ENCODE results near the gene NCOA3. TPM values are rescaled to one million over a fixed set of nuclear protein-coding genes. Genes with fewer than 3 reads are reported as not detected.
"Not testable (repeated sequence)": the region's sequence is repeated elsewhere in the genome, so short reads cannot be mapped to it uniquely, and the experiment has no call there.

NCOA3 gene
- total and polyA plus RNA-seq, 2 experiments from 2014 or later = 6.7 to 16.2 TPM

GRCh38 chr20:47461120-47461685 lies 40.5 kb upstream of the NCOA3 start:
- no peak for TF ChIP-seq CTCF (IDR thresholded peaks at IDR 0.05; ENCODE audit: low read depth, low read length)
- no peaks in the 10 kb centered on the region for H3K4me1 ChIP-seq (ENCODE audit: low read depth)
- no peak for DNase-seq (ENCODE audit: low read depth in 1 of 2, low spot score in 1 of 2)
- H3K9me3 ChIP-seq (ENCODE audit: low read depth) = no peaks in the 10 kb centered on the region
- no peak overlapping the region for H3K4me3 ChIP-seq
- no peak overlapping the region for H3K27ac ChIP-seq
- H3K36me3 ChIP-seq = no peaks in the 10 kb centered on the region
- no peaks in the 10 kb centered on the region for H3K27me3 ChIP-seq

DNA sequence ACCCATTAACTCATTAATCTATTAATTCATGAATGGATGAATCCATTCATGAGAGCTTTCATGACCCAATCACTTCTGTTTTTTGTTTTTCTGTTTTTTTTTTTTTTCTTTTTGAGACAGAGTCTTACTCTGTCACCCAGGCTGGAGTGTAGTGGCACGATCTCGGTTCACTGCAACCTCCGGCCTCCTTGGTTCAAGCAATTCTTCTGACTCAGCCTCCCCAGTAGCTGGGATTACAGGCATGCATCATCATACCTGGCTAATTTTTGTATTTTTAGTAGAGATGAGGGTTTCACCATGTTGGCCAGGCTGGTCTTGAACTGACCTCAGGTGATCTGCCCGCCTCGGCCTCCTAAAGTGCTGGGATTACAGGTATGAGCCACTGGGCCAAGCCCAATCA lies 39.8 kb upstream of the NCOA3 start:
- not testable (repeated sequence) for H3K36me3 ChIP-seq; H3K27me3 ChIP-seq; H3K4me3 ChIP-seq; H3K4me1 ChIP-seq (ENCODE audit: low read depth); H3K27ac ChIP-seq; H3K9me3 ChIP-seq (ENCODE audit: low read depth); DNase-seq (ENCODE audit: low read depth in 1 of 2, low spot score in 1 of 2)

DNA sequence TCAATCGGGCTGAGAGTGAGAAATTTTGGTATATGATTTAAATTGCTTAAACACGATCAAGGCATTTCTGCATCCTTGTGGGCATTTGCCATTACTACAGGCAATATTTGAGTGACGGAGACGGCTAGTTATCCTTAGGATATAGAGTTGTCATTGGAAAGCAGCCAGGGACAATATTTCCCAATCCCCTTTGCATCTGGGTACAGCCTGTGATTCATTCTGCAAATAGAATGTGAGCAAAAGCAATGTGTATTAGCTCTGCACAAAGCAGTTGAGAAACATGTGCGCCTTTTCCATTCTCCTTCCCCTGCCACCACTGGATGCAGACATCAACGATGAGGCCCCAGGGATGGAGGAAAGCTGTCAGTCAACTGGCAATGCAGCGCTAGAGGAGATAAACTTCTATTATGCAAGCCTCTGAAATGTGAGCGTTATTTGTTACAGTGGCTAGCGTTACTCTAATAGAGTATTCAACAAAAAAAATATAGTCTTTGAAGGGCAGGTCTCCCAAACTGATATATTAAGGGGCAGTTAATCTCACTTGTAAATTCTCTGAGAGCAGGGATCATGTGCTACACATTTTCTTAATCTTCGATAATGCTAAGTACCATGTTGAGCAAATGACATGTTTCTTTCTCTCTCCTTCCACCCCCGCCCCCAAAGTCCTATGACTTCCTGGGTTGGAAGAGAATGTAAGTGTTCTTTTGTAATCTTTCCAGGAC lies 37.1 kb upstream of the NCOA3 start:
- no peaks in the 10 kb centered on the region for H3K4me1 ChIP-seq (ENCODE audit: low read depth)
- peak; percentile 44 for TF ChIP-seq CTCF (IDR thresholded peaks at IDR 0.05; ENCODE audit: low read depth, low read length)
- H3K4me3 ChIP-seq = no peak overlapping the region
- no peaks in the 10 kb centered on the region for H3K36me3 ChIP-seq
- H3K9me3 ChIP-seq (ENCODE audit: low read depth) = no peaks in the 10 kb centered on the region
- no peak overlapping the region for H3K27ac ChIP-seq
- H3K27me3 ChIP-seq = no peaks in the 10 kb centered on the region
- peak in 1 of 2 donors; percentile 99 for DNase-seq (ENCODE audit: low read depth in 1 of 2, low spot score in 1 of 2)

DNA sequence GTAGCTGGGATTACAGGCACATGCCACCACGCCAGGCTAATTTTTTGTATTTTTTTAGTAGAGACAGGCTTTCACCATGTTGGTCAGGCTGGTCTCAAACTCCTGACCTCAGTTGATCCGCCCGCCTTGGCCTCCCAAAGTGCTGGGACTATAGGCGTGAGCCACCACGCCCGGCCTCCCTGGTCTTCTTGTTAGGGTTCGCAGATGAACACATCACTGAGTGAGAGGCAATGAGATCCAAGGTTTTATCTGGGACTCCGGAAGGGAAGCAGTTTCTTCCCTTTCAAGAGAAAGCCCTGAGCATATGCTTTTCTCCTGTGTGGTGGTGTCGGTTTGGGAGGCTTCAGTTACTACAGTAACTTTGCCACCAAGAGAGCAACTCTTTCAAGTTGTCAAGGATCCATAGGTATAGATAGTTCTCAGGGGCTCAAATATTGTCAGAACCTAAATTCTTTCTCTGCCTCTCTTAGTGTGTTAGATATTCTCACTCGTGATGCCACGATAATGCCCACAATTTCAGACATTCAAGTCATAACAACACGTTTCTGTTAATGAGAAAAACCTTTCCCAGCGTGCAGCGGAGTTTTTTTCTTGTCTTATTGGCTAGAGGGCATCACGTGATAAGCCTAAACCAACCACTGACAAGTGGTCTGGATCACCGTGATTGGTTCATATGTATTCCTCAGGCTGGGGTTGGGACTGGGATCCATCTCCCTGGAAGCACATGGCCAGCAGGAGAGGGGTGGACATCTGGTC lies 36.2 kb upstream of the NCOA3 start:
- Histone ChIP-seq H3K4me3 (no peak overlapping the region), H3K4me1 (ENCODE audit: low read depth) (no peaks in the 10 kb centered on the region), H3K36me3 (no peaks in the 10 kb centered on the region), H3K9me3 (ENCODE audit: low read depth) (no peaks in the 10 kb centered on the region), H3K27ac (no peak overlapping the region), H3K27me3 (no peaks in the 10 kb centered on the region)
- TF ChIP-seq CTCF (IDR thresholded peaks at IDR 0.05; ENCODE audit: low read depth, low read length) = no peak
- DNase-seq (ENCODE audit: low read depth in 1 of 2, low spot score in 1 of 2) = no peak

DNA sequence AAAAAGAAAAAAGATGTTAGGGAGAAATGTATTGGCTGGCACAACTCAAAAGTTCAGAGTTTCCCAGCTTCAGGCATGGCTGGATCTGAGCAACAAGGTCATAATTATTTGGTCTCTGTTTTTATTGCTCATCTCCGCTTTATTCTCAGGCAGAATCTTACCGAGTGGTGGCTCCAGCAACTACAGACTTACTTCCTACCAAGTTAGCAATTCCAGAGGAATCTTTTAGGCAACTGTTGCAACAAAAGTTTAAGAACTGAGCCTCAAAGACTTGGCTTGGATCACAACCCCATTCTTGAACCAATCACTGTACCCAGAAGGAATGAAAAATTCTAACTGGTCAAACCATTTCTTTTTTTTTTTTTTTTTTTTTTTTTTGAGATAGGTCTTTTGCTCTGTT lies 35.5 kb upstream of the NCOA3 start:
- TF ChIP-seq CTCF (IDR thresholded peaks at IDR 0.05; ENCODE audit: low read depth, low read length) = no peak
- Histone ChIP-seq H3K4me3 (no peak overlapping the region), H3K4me1 (ENCODE audit: low read depth) (no peaks in the 10 kb centered on the region), H3K27ac (no peak overlapping the region), H3K27me3 (no peaks in the 10 kb centered on the region), H3K9me3 (ENCODE audit: low read depth) (no peaks in the 10 kb centered on the region), H3K36me3 (no peaks in the 10 kb centered on the region)
- DNase-seq (ENCODE audit: low read depth in 1 of 2, low spot score in 1 of 2) = peak in 1 of 2 donors; percentile 57

All from cardiac muscle cell (in vitro differentiated cells and primary cell).